HL-60 (cell line): ENCODE data around the gene TTC4.

Experiments
- DNase-seq, 2 experiments: peaks; one replicate each; pipeline ENCODE4 v3.0.0-alpha.2; 2010 to 2020; ENCODE audit warnings: low read depth in 1 of 2, low spot score in 1 of 2
- H3K27ac ChIP-seq: fragments of 250-450 bp; sonication (Bioruptor Pico); replicated peaks from 2 replicates; pipeline ENCODE4 v1.5.1; 2020; ENCODE audit warnings: mild to moderate bottlenecking, moderate library complexity
- H3K27me3 ChIP-seq: fragments of 250-450 bp; sonication (Bioruptor Pico); 2 replicates; pipeline ENCODE4 v1.5.1; 2021; ENCODE audit warnings: mild to moderate bottlenecking, moderate library complexity; ENCODE audit not compliant: insufficient read depth, poor library complexity, severe bottlenecking
- H3K4me3 ChIP-seq: replicated peaks from 2 replicates; pipeline ENCODE4 v1.5.1; 2011; ENCODE audit warnings: mild to moderate bottlenecking, control low read depth, low read length; ENCODE audit not compliant: insufficient read depth
- CTCF ChIP-seq: IDR thresholded peaks from one replicate; pipeline ENCODE4 v1.5.1; 2011; ENCODE audit warnings: low read length, control low read depth, inconsistent platforms; ENCODE audit not compliant: insufficient read depth
- GABPA ChIP-seq: IDR thresholded peaks from 2 replicates; pipeline ENCODE4 v1.6.1; 2012; ENCODE audit warnings: low read depth
- POLR2AphosphoS5 ChIP-seq: IDR thresholded peaks from 2 replicates; pipeline ENCODE4 v1.6.1; 2012; ENCODE audit warnings: low read depth
- REST ChIP-seq: IDR thresholded peaks from 2 replicates; pipeline ENCODE4 v1.6.1; 2012; ENCODE audit warnings: low read depth; ENCODE audit not compliant: insufficient replicate concordance
- SPI1 ChIP-seq: IDR thresholded peaks from 2 replicates; pipeline ENCODE4 v1.6.1; 2012; ENCODE audit warnings: low read depth, mild to moderate bottlenecking, borderline replicate concordance

The TTC4 gene

GRCh38 chr1:54705153-54705552, 10.5 kb upstream of the TTC4 start:
- no peak overlapping the region for H3K27ac ChIP-seq
- no peaks in the 10 kb centered on the region for H3K27me3 ChIP-seq
- H3K4me3 ChIP-seq, result no peak overlapping the region
- DNase-seq, result no peak
- no peak for TF ChIP-seq POLR2AphosphoS5
- TF ChIP-seq GABPA, result no peak
- peak; percentile 93 for TF ChIP-seq REST
- TF ChIP-seq CTCF, result no peak

- TF ChIP-seq CTCF, result no peak
- TF ChIP-seq REST, result peak; percentile 65
- H3K4me3 ChIP-seq, result no peak overlapping the region
- H3K27ac ChIP-seq, result no peak overlapping the region
- no peak for DNase-seq
- H3K27me3 ChIP-seq, result no peaks in the 10 kb centered on the region
Observed at GRCh38 chr1:54706419-54706818, 9.2 kb upstream of the TTC4 start.

GRCh38 chr1:54708385-54708784, 7.3 kb upstream of the TTC4 start:
- DNase-seq, result no peak
- H3K27me3 ChIP-seq, result no peaks in the 10 kb centered on the region
- no peak overlapping the region for H3K27ac ChIP-seq
- TF ChIP-seq GABPA, result no peak
- no peak for TF ChIP-seq SPI1
- no peak for TF ChIP-seq CTCF
- TF ChIP-seq REST, result no peak
- no peak for TF ChIP-seq POLR2AphosphoS5
- H3K4me3 ChIP-seq, result no peak overlapping the region
